GM10248 (cell line): Measurements from ENCODE around the gene PDE4D.

Source experiments
- CTCF ChIA-PET: fragments of 300-600 bp; sonication (Branson Sonifier 250); formaldehyde crosslinking; extraction: SDS; loops from one replicate; lab custom pipeline; 2021; ENCODE audit warnings: antibody characterized with exemption; lab: Yijun Ruan, JAX
- POLR2A ChIA-PET: fragments of 350-650 bp; sonication (Branson Sonifier 250); formaldehyde crosslinking; extraction: SDS; loops from one replicate; lab custom pipeline; 2020; ENCODE audit warnings: antibody characterized with exemption; lab: Yijun Ruan, JAX
- DNase-seq: peaks from one replicate; pipeline ENCODE4 v3.0.0; 2012; ENCODE audit errors: extremely low spot score
- CTCF ChIP-seq: IDR thresholded peaks from 2 replicates; pipeline ENCODE4 v1.5.1; 2012; ENCODE audit warnings: mild to moderate bottlenecking, low read depth; ENCODE audit errors: extremely low read depth, missing control alignments, control extremely low read depth

PDE4D gene

GRCh38 chr5:59257488-59258400 lies 635.8 kb downstream of the PDE4D start:
- CTCF ChIA-PET: interaction anchor here (1.3 kb wide), 1 partner anchor 17 kb away, joined by 3 read pairs; no protein-coding TSS in a partner anchor
- no peak for TF ChIP-seq CTCF
- no peak for DNase-seq
- POLR2A ChIA-PET: no interaction called here

- CTCF ChIA-PET: interaction anchor here (1.3 to 2.0 kb wide), 2 partner anchors 10 to 16 kb away, joined by 3 to 5 read pairs; no protein-coding TSS in a partner anchor
- no peak for TF ChIP-seq CTCF
- no peak for DNase-seq
- POLR2A ChIA-PET: no interaction called here
Observed at GRCh38 chr5:59256331-59256730, 637.2 kb downstream of the PDE4D start.

GRCh38 chr5:59254055-59254687 lies 639.4 kb downstream of the PDE4D start:
- TF ChIP-seq CTCF: no peak
- no peak for DNase-seq
- POLR2A ChIA-PET: no interaction called here
- CTCF ChIA-PET: interaction anchor here (1.3 to 1.7 kb wide), 2 partner anchors 15 kb away, joined by 3 read pairs; no protein-coding TSS in a partner anchor

- no peak for TF ChIP-seq CTCF
- DNase-seq: no peak
- CTCF ChIA-PET: interaction anchor here (1.3 to 1.7 kb wide), 2 partner anchors 15 kb away, joined by 3 read pairs; no protein-coding TSS in a partner anchor
- POLR2A ChIA-PET: no interaction called here
Observed at GRCh38 chr5:59253625-59254024, 639.9 kb downstream of the PDE4D start.

GRCh38 chr5:59251627-59252026 lies 641.9 kb downstream of the PDE4D start:
- no peak for DNase-seq
- TF ChIP-seq CTCF: no peak
- POLR2A ChIA-PET: no interaction called here
- CTCF ChIA-PET: interaction anchor here (1.8 kb wide), 1 partner anchor 16 kb away, joined by 5 read pairs; no protein-coding TSS in a partner anchor

- TF ChIP-seq CTCF: no peak
- ChIA-PET POLR2A (no interaction called here), CTCF (no interaction called here)
- DNase-seq: no peak
Observed at GRCh38 chr5:59249726-59250125, 643.8 kb downstream of the PDE4D start.
